Measurements from ENCODE around the gene TBL1XR1.

DNA sequence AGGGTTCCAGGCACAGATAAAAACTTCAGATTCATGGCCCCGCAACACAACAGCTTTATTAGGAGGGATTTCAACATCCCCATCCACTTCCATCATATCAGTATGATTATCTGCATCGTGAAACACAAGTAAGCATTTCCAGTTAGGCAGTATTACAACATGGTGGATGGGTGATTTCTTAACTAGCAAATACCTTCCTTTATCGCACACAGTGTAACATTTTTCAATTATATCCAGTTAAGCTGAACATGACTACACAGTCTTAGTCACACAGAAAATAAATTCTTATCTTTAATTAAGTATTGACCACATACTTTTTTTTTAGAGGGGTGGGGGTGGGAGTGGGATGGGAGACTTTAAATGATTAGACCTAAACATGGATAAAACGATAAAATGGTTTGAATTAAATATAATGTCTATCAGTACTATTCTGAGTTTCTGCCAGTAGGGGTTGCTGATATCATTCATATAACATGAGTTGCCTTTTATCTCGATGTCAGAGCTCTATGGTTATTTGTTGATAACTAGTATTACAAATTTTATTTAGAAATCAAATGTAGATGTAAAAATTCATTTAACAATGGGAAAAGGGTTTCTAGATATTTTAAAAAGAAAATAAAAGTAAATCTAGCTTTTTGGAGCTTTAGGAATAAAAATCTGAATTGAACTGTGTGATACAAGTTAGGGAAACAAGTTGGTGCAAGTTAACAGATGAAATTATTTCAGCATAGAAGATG lies 146.6 kb downstream of the TBL1XR1 start:
- TF ChIP-seq POLR2A (IDR thresholded peaks at IDR 0.05; ENCODE audit: low read length) (no peak), GATA1 (IDR thresholded peaks at IDR 0.05; ENCODE audit: low read depth, low read length) (no peak)
